ENCODE data around the gene KCNE1. TPM values are rescaled to one million over a fixed set of nuclear protein-coding genes. Genes with fewer than 3 reads are reported as not detected.
A peak's percentile ranks its signal among the peaks of the same experiment; 100 is the strongest.

The KCNE1 gene
- total RNA-seq, 1 donor from 2014 or later, result 0.59 TPM

- no peak for DNase-seq (ENCODE audit: extremely low spot score, unreplicated experiment)
- Mint-ChIP-seq H3K36me3 (ENCODE audit: unreplicated experiment) (peaks cover 2% of the 10 kb centered on the region), H3K4me1 (ENCODE audit: unreplicated experiment) (peaks cover 70% of the 10 kb centered on the region), H3K27me3 (ENCODE audit: unreplicated experiment) (no peaks in the 10 kb centered on the region), H3K9me3 (ENCODE audit: unreplicated experiment) (no peaks in the 10 kb centered on the region), H3K4me3 (ENCODE audit: unreplicated experiment) (no peak overlapping the region), H3K27ac (ENCODE audit: unreplicated experiment) (peak overlapping the region; percentile 79)
- TF ChIP-seq CTCF (IDR thresholded peaks at IDR 0.05), result no peak
Measured at GRCh38 chr21:34531399-34531798, 19.4 kb upstream of the KCNE1 start.

GRCh38 chr21:34530261-34530660, 18.3 kb upstream of the KCNE1 start:
- Mint-ChIP-seq H3K4me1 (ENCODE audit: unreplicated experiment) (peaks cover 62% of the 10 kb centered on the region), H3K27me3 (ENCODE audit: unreplicated experiment) (no peaks in the 10 kb centered on the region), H3K27ac (ENCODE audit: unreplicated experiment) (peak overlapping the region; percentile 79), H3K4me3 (ENCODE audit: unreplicated experiment) (no peak overlapping the region), H3K9me3 (ENCODE audit: unreplicated experiment) (no peaks in the 10 kb centered on the region), H3K36me3 (ENCODE audit: unreplicated experiment) (peaks cover 2% of the 10 kb centered on the region)
- no peak for TF ChIP-seq CTCF (IDR thresholded peaks at IDR 0.05)
- DNase-seq (ENCODE audit: extremely low spot score, unreplicated experiment), result no peak

DNA sequence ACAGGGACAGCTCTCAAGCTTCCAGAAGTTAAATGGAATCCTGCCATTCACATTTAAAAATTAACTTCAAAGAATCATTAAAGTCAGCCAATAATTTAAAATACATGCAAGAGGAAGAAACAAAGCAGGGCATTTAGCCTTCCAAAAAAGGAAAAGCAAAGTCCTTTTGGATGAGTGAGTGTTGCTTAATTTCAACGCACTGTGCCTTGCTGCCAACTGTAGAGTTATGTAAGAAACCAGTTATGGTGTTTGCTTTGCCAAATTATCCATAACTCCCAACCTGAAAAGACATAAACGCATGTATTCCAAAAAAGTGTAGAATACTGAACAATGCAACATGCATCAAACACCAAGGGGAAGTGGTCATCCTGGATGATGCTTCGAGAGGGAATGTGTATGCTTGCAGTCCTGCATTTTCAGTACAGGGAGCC, 16.1 kb upstream of the KCNE1 start:
- no peak for TF ChIP-seq CTCF (IDR thresholded peaks at IDR 0.05)
- Mint-ChIP-seq H3K4me3 (ENCODE audit: unreplicated experiment) (no peak overlapping the region), H3K27me3 (ENCODE audit: unreplicated experiment) (no peaks in the 10 kb centered on the region), H3K27ac (ENCODE audit: unreplicated experiment) (peak overlapping the region; percentile 98), H3K4me1 (ENCODE audit: unreplicated experiment) (peaks cover 67% of the 10 kb centered on the region), H3K36me3 (ENCODE audit: unreplicated experiment) (peaks cover 6% of the 10 kb centered on the region), H3K9me3 (ENCODE audit: unreplicated experiment) (no peaks in the 10 kb centered on the region)
- DNase-seq (ENCODE audit: extremely low spot score, unreplicated experiment), result no peak

GRCh38 chr21:34526618-34527290, 14.7 kb upstream of the KCNE1 start:
- peak overlapping the region; percentile 98 for H3K27ac Mint-ChIP-seq (ENCODE audit: unreplicated experiment)
- peak; percentile 96 for DNase-seq (ENCODE audit: extremely low spot score, unreplicated experiment)
- peaks cover 17% of the 10 kb centered on the region for H3K36me3 Mint-ChIP-seq (ENCODE audit: unreplicated experiment)
- H3K4me1 Mint-ChIP-seq (ENCODE audit: unreplicated experiment), result peaks cover 72% of the 10 kb centered on the region
- H3K27me3 Mint-ChIP-seq (ENCODE audit: unreplicated experiment), result no peaks in the 10 kb centered on the region
- no peak for TF ChIP-seq CTCF (IDR thresholded peaks at IDR 0.05)
- peak overlapping the region; percentile 83 for H3K4me3 Mint-ChIP-seq (ENCODE audit: unreplicated experiment)
- no peaks in the 10 kb centered on the region for H3K9me3 Mint-ChIP-seq (ENCODE audit: unreplicated experiment)

GRCh38 chr21:34526241-34526617, 14.2 kb upstream of the KCNE1 start:
- no peak for TF ChIP-seq CTCF (IDR thresholded peaks at IDR 0.05)
- Mint-ChIP-seq H3K27me3 (ENCODE audit: unreplicated experiment) (no peaks in the 10 kb centered on the region), H3K4me3 (ENCODE audit: unreplicated experiment) (peak overlapping the region; percentile 83), H3K9me3 (ENCODE audit: unreplicated experiment) (no peaks in the 10 kb centered on the region), H3K36me3 (ENCODE audit: unreplicated experiment) (peaks cover 22% of the 10 kb centered on the region), H3K4me1 (ENCODE audit: unreplicated experiment) (peaks cover 70% of the 10 kb centered on the region), H3K27ac (ENCODE audit: unreplicated experiment) (peak overlapping the region; percentile 98)
- no peak for DNase-seq (ENCODE audit: extremely low spot score, unreplicated experiment)
